ENCODE results near the gene NOX4.
A peak's percentile ranks its signal among the peaks of the same experiment; 100 is the strongest.

Gene NOX4

GRCh38 chr11:89503422-89503821 is 12.2 kb upstream of the NOX4 start:
- Histone ChIP-seq H3K36me3 (replicated peaks) (no peaks in the 10 kb centered on the region), H3K27ac (no peak overlapping the region), H3K27me3 (replicated peaks) (no peaks in the 10 kb centered on the region), H3K4me3 (ENCODE audit: low read depth, low read length) (no peak overlapping the region)
- TF ChIP-seq CTCF (IDR thresholded peaks at IDR 0.05; ENCODE audit: low read depth, low read length, missing control alignments): no peak
- in situ Hi-C loops (cut with HindIII; ENCODE audit: low pct_ligation_motif_present, low sequenced_read_pairs): no loop called here
- DNase-seq: no peak

- Histone ChIP-seq H3K4me3 (ENCODE audit: low read depth, low read length) (no peak overlapping the region), H3K36me3 (replicated peaks) (no peaks in the 10 kb centered on the region), H3K27me3 (replicated peaks) (no peaks in the 10 kb centered on the region), H3K27ac (no peak overlapping the region)
- DNase-seq: no peak
- in situ Hi-C loops (cut with HindIII; ENCODE audit: low pct_ligation_motif_present, low sequenced_read_pairs): no loop called here
- TF ChIP-seq CTCF (IDR thresholded peaks at IDR 0.05; ENCODE audit: low read depth, low read length, missing control alignments): no peak
Measured at GRCh38 chr11:89502301-89502700, 11.1 kb upstream of the NOX4 start.

GRCh38 chr11:89500336-89500735 is 9.2 kb upstream of the NOX4 start:
- DNase-seq: no peak
- in situ Hi-C loops (cut with HindIII; ENCODE audit: low pct_ligation_motif_present, low sequenced_read_pairs): no loop called here
- no peak for TF ChIP-seq CTCF (IDR thresholded peaks at IDR 0.05; ENCODE audit: low read depth, low read length, missing control alignments)
- H3K36me3 ChIP-seq (replicated peaks): no peaks in the 10 kb centered on the region
- no peaks in the 10 kb centered on the region for H3K27me3 ChIP-seq (replicated peaks)
- no peak overlapping the region for H3K4me3 ChIP-seq (ENCODE audit: low read depth, low read length)
- H3K27ac ChIP-seq: no peak overlapping the region

GRCh38 chr11:89498845-89499448 is 7.8 kb upstream of the NOX4 start:
- peak; percentile 38 for TF ChIP-seq CTCF (IDR thresholded peaks at IDR 0.05; ENCODE audit: low read depth, low read length, missing control alignments)
- DNase-seq: no peak
- Histone ChIP-seq H3K27me3 (replicated peaks) (no peaks in the 10 kb centered on the region), H3K4me3 (ENCODE audit: low read depth, low read length) (no peak overlapping the region), H3K36me3 (replicated peaks) (no peaks in the 10 kb centered on the region), H3K27ac (no peak overlapping the region)
- in situ Hi-C loops (cut with HindIII; ENCODE audit: low pct_ligation_motif_present, low sequenced_read_pairs): no loop called here

- peak; percentile 94 for DNase-seq
- peak overlapping the region; percentile 81 for H3K27ac ChIP-seq
- no peak for TF ChIP-seq CTCF (IDR thresholded peaks at IDR 0.05; ENCODE audit: low read depth, low read length, missing control alignments)
- in situ Hi-C loops (cut with HindIII; ENCODE audit: low pct_ligation_motif_present, low sequenced_read_pairs): no loop called here
- H3K4me3 ChIP-seq (ENCODE audit: low read depth, low read length): no peak overlapping the region
- no peaks in the 10 kb centered on the region for H3K36me3 ChIP-seq (replicated peaks)
- no peaks in the 10 kb centered on the region for H3K27me3 ChIP-seq (replicated peaks)
Measured at GRCh38 chr11:89495951-89496350, 4.8 kb upstream of the NOX4 start.

- no peaks in the 10 kb centered on the region for H3K36me3 ChIP-seq (replicated peaks)
- no peak overlapping the region for H3K4me3 ChIP-seq (ENCODE audit: low read depth, low read length)
- H3K27ac ChIP-seq: no peak overlapping the region
- DNase-seq: no peak
- TF ChIP-seq CTCF (IDR thresholded peaks at IDR 0.05; ENCODE audit: low read depth, low read length, missing control alignments): no peak
- in situ Hi-C loops (cut with HindIII; ENCODE audit: low pct_ligation_motif_present, low sequenced_read_pairs): no loop called here
- no peaks in the 10 kb centered on the region for H3K27me3 ChIP-seq (replicated peaks)
Measured at GRCh38 chr11:89493431-89493830, 2.3 kb upstream of the NOX4 start.

Measured in brain microvascular endothelial cell (primary cell).